ENCODE data around the gene PHYHIPL. TPM values are rescaled to one million over a fixed set of nuclear protein-coding genes. Genes with fewer than 3 reads are reported as not detected.

Gene PHYHIPL
- total RNA-seq (2022; extraction: Qiagen RNA extraction; ENCODE audit: low read depth) = 0.27 to 0.80 TPM (median 0.34 TPM) in 5 replicates

DNA sequence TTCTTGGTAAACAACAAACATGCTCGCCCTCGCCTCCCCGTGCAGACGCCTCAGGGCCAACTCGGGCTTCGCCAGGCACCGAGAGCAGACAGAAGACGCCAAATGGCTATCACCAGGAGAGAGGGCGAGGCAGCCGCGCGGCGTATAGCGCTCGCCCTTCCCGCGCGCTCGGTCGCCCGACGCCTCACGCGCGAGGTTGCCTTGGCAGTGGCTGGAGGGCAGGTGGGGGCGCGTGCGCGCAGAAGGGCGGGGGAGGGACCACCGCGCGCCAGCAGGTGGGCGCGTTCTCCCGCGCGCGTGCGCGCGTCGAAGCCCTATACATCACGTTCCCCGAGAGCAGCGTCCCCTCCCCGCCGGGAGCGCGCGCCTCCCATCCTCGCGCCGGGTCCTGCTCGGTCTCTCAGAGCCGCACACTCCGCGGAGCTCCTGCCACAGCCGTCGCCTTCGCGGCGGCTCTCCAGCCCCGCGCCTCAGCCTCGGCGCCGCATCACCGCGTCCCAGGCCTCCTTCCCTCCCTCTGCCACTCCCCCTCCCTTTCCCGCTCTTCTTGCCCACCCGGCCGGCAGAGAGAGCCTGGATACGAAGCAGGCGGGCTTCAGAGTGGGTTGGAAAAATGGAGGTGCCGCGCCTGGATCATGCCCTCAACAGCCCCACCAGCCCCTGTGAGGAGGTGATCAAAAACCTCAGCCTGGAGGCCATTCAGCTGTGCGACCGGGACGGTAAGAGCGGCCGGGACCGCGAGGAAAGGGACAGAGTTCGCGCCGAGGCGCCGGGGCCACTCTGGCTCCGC is at the start of gene PHYHIPL:
Gene PHYHIPL (plus strand): TSS at position 403 of the 790 bp plus-strand sequence. CDS start 211 bp downstream, at position 614.

Other genes with a start within 250 kb of the PHYHIPL start
- 0.05 to 0.29 TPM (median 0.11 TPM) in 3 of 5 replicates, not detected in the others for gene FAM13C, start 185.9 kb downstream of the PHYHIPL start, total RNA-seq (2022; extraction: Qiagen RNA extraction; ENCODE audit: low read depth)

Measured in A549 treated with GW870086 at 1 μM for 4 hours (cell line).